GM13976 (cell line): ENCODE results near the gene UBAP1L.

Experiments
- DNase-seq: peaks from one replicate; pipeline ENCODE4 v3.0.0; 2012; ENCODE audit warnings: low spot score
- in situ Hi-C: fragments of 300-500 bp; cut with MboI; formaldehyde crosslinking; loops from one replicate; pipeline ENCODE4 v1.12.0; 2022; ENCODE audit warnings: low sequenced_read_pairs, mixed read lengths, inconsistent platforms; ENCODE audit not compliant: unreplicated experiment
- TF ChIP-seq, protein P1 (sequence below): IDR thresholded peaks from 2 replicates; pipeline ENCODE4 v1.5.1; 2012; ENCODE audit warnings: borderline replicate concordance, mild to moderate bottlenecking; ENCODE audit not compliant: insufficient read depth; ENCODE audit errors: extremely low read depth, missing control alignments, control extremely low read depth

Gene UBAP1L

DNA sequence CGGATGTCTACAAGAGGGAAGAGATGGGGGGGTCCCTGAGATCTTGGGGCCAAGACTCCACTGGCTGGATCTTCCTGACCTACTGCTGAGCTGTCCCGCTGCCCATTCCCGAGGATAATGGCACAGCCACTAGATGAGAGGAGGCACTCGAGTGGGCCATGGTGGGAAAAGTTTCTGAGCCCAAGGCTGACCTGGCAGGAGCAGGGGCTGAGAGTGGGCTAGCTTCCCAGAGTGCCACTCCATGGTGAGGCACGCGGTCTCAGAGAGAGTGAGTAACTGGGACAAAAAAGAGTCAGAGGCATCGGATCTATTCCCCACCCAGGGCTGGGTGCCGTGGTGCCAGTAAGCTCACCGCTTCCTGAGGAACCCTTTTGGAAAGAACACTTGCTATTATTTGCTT, 58.9 kb downstream of the UBAP1L start:
- TF ChIP-seq, protein P1, sequence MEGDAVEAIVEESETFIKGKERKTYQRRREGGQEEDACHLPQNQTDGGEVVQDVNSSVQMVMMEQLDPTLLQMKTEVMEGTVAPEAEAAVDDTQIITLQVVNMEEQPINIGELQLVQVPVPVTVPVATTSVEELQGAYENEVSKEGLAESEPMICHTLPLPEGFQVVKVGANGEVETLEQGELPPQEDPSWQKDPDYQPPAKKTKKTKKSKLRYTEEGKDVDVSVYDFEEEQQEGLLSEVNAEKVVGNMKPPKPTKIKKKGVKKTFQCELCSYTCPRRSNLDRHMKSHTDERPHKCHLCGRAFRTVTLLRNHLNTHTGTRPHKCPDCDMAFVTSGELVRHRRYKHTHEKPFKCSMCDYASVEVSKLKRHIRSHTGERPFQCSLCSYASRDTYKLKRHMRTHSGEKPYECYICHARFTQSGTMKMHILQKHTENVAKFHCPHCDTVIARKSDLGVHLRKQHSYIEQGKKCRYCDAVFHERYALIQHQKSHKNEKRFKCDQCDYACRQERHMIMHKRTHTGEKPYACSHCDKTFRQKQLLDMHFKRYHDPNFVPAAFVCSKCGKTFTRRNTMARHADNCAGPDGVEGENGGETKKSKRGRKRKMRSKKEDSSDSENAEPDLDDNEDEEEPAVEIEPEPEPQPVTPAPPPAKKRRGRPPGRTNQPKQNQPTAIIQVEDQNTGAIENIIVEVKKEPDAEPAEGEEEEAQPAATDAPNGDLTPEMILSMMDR = no peak
- in situ Hi-C loops = no loop called here
- no peak for DNase-seq

GRCh38 chr15:65055201-65055870, 59.7 kb downstream of the UBAP1L start:
- no peak for DNase-seq
- in situ Hi-C loops = no loop called here
- TF ChIP-seq, protein P1 = no peak

DNA sequence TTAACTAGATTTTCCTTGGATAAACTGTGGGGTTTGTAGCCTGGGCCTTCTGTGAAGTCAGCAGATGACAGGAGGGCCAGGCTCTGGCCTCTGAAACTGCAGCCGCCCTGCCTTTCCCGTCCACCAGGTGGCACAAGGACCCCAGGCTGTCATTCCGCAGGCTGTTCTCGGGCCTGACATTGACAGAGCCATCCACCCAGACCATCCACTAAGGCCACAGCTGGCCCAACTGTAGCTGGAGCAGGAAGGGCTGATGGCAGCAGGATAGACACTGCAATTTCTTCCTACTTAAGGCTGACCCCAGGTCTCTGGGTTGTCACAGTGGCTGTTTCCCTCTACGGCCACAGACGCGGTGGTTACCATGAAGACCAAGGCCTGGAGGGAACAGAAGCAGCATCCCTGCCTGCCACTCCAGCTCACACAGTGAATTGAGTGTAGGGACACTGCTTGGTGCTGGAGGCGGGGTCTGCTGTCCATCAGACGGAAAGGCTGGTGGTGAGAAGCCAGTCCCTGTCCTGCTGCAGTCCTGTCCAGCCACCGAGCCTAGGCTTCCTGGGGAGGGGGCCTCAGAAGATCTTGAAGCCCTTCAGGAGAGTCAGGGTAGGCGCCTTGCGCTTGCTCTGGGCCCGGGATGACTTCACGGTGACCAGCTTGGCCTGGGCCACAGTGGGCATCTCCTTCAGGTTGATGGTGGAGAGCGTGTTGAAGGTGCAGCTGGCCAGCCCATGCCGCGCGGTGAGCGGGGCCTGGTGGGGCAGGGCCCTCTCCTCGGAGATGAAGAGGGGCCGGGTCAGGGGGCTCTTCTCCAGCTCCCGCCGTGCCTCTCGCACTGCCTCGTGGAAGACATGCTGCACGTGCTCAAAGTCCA, 60.4 kb downstream of the UBAP1L start:
- TF ChIP-seq, protein P1 = peak; percentile 80
- in situ Hi-C loops = no loop called here
- DNase-seq = peak; percentile 87

- TF ChIP-seq, protein P1 = no peak
- no peak for DNase-seq
- in situ Hi-C loops = no loop called here
Observed at GRCh38 chr15:65052956-65053355, 62.0 kb downstream of the UBAP1L start.

DNA sequence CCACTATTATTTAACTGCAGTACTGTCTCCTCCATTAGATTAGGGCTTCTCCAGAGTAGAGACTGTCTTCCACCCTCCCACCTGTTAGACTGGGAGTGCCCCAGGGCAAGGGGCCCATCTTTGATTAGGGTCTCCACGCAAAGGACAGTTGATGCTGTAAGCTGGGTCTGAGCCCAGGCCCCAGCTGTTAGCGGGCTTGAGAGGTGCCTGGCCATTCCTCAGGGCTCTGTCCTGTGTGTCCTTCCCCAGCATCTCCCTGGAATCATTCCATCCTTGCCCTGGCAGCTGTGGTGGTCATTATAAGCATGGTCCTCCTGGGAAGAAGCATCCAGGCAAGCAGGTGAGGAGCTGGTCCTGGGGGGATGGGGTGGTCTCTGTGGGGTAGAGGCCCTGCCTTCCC, 63.7 kb downstream of the UBAP1L start:
- TF ChIP-seq, protein P1 = no peak
- in situ Hi-C loops = no loop called here
- DNase-seq = no peak

DNA sequence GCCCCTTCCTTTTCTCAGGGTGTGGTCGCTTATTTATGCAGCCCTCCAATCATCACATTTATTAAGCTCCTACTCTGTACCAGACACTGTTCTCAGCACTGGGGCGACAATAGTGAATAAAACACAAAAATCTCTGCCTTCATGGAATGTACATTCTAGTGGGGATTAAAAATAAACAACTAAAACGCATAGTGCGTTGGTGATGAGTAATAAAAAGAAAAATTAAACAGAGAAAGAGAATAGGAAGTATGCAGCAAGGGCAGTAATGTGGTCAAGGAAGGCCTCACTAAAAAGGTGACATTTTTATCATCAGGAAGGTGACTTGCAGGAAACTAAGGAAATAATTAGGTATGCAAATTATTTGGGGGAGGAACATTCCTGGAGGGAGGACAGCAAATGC, 64.7 kb downstream of the UBAP1L start:
- DNase-seq = no peak
- TF ChIP-seq, protein P1 = no peak
- in situ Hi-C loops = no loop called here
